BJ (cell line): Measurements from ENCODE around the gene HOXD13. TPM values are rescaled to one million over a fixed set of nuclear protein-coding genes. Genes with fewer than 3 reads are reported as not detected.

Experiments used
- CTCF ChIA-PET: fragments of 350-600 bp; formaldehyde crosslinking; extraction: SDS; loops from one replicate; lab custom pipeline; 2021; ENCODE audit warnings: antibody characterized with exemption, inconsistent platforms; lab: Yijun Ruan, JAX
- POLR2A ChIA-PET: fragments of 300-600 bp; sonication (Branson Sonifier 250); formaldehyde crosslinking; extraction: SDS; loops from one replicate; lab custom pipeline; 2021; ENCODE audit warnings: antibody characterized with exemption; lab: Charles Lee
- DNase-seq: peaks from one replicate; pipeline ENCODE4 v3.0.0-alpha.2; 2011; ENCODE audit warnings: low read depth
- H3K27me3 ChIP-seq: 2 replicates; pipeline ENCODE4 v1.6.0; 2011; ENCODE audit warnings: low read length; ENCODE audit not compliant: control insufficient read depth, insufficient read depth
- H3K36me3 ChIP-seq: 2 replicates; pipeline ENCODE4 v1.5.1; 2011; ENCODE audit warnings: low read length; ENCODE audit not compliant: control insufficient read depth, insufficient read depth
- H3K4me3 ChIP-seq: 2 replicates; pipeline ENCODE4 v1.5.1; 2011; ENCODE audit warnings: low read depth, mild to moderate bottlenecking, control low read depth, low read length
- polyA plus RNA-seq: library from polyadenylated mRNA; depleted of rRNA; stranded (reverse); fragments of >200 nt; gene quantifications from 2 replicates; pipeline ENCODE4 v1.2.3, GENCODE V29; 2011
- TF ChIP-seq, protein P1 (sequence below): IDR thresholded peaks from 2 replicates; pipeline ENCODE4 v1.5.1; 2011; ENCODE audit warnings: low read depth, mild to moderate bottlenecking, control low read depth, inconsistent platforms, low read length, moderate library complexity; ENCODE audit not compliant: insufficient read depth

HOXD13 gene
- polyA plus RNA-seq, 1 experiment = 0.43 TPM

DNA sequence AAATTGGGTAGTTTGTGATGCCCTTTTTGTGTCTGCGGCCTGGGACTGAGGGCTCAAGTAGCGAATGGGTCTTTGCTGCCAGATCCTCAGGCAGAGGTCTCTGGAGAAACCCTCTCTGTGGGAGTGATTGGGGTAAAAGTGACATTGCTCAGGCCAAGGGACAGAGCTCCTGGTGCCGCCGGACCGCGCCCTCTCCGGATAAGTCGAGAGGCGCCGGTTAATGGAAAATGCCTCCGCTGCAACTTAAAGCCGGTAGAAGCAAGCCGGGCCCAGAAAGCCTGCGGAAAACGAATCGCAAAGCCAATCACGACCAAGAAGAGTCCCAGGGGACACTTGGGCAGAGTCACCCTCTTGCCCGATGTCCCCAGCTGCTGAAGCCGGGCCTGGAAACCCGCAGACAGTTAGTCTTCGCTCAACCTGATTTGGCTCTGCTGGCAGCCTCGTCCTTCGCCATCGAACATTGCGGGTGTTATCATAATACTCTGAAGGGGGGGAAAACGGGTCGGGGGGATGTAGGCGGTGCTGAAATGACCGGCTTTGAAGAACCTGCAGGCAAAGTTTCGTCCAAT lies 6.7 kb downstream of the HOXD13 start:
- TF ChIP-seq, protein P1, sequence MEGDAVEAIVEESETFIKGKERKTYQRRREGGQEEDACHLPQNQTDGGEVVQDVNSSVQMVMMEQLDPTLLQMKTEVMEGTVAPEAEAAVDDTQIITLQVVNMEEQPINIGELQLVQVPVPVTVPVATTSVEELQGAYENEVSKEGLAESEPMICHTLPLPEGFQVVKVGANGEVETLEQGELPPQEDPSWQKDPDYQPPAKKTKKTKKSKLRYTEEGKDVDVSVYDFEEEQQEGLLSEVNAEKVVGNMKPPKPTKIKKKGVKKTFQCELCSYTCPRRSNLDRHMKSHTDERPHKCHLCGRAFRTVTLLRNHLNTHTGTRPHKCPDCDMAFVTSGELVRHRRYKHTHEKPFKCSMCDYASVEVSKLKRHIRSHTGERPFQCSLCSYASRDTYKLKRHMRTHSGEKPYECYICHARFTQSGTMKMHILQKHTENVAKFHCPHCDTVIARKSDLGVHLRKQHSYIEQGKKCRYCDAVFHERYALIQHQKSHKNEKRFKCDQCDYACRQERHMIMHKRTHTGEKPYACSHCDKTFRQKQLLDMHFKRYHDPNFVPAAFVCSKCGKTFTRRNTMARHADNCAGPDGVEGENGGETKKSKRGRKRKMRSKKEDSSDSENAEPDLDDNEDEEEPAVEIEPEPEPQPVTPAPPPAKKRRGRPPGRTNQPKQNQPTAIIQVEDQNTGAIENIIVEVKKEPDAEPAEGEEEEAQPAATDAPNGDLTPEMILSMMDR = no peak
- no peak overlapping the region for H3K4me3 ChIP-seq
- no peak for DNase-seq
- POLR2A ChIA-PET = no interaction called here
- peaks cover 20% of the 10 kb centered on the region for H3K27me3 ChIP-seq
- H3K36me3 ChIP-seq = no peaks in the 10 kb centered on the region
- CTCF ChIA-PET = interaction anchor here (4.6 kb wide), 2 partner anchors 733 to 848 kb away, joined by 39 to 43 read pairs; no protein-coding TSS in a partner anchor

DNA sequence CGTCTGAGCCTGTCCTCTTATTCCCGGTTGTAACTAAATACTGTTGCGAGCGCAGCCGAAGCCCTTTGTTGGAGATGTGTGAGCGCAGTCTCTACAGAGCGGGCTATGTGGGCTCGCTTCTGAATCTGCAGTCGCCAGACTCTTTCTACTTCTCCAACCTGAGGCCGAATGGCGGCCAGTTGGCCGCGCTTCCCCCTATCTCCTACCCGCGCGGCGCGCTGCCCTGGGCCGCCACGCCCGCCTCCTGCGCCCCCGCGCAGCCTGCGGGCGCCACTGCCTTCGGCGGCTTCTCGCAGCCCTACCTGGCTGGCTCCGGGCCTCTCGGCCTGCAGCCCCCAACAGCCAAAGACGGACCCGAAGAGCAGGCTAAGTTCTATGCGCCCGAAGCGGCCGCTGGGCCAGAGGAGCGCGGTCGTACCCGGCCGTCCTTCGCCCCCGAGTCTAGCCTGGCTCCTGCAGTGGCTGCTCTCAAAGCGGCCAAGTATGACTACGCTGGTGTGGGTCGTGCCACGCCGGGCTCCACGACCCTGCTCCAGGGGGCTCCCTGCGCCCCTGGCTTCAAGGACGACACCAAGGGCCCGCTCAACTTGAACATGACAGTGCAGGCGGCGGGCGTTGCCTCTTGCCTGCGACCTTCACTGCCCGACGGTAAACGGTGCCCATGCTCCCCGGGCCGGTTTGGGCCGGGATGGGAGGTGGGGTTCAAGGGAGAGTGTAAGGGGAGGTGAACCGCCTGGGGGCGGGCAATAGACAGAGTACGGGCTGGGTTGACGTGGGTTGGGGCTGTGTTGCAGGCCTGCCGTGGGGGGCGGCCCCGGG lies 7.4 kb downstream of the HOXD13 start, which contains the start of gene HOXD12:
Gene HOXD12 (plus strand): TSS at position 68 of the 819 bp plus-strand sequence. CDS start 7 bp downstream, at position 75.
- H3K4me3 ChIP-seq = no peak within 1 kb of the TSS
- POLR2A ChIA-PET = no interaction called here
- CTCF ChIA-PET = no interaction called here
- peaks cover 16% of the 10 kb centered on the region for H3K27me3 ChIP-seq
- TF ChIP-seq, protein P1 = no peak
- no peak for DNase-seq
- no peaks in the 10 kb centered on the region for H3K36me3 ChIP-seq

DNA sequence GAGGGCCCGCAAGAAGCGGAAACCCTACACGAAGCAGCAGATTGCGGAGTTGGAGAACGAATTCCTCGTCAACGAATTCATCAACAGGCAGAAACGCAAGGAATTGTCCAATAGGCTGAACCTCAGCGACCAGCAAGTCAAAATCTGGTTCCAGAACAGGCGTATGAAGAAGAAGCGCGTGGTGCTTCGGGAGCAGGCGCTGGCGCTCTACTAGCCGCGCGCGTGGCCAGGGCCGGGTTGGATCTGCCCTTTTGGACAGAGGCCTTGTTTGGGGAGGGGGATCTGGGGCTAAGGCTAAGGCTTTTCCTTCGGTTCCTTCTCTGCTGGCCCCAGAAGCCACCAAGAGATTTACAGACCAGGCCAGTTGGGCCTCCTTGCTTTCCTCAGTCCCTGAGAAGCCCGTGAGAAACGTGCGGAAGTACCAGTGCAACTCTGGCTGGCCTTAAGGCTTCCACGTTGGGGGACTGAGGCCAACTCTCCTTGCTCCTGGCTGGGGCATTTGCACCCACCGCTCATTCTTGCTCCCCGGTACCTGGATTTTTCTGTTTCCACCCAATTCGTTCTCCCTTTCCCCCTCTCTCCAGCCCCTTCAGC lies 8.1 kb downstream of the HOXD13 start:
- TF ChIP-seq, protein P1 = no peak
- ChIA-PET CTCF (interaction anchor here (1.1 to 1.4 kb wide), 2 partner anchors 40 to 411 kb away, joined by 3 to 4 read pairs; no protein-coding TSS in a partner anchor), POLR2A (no interaction called here)
- peaks cover 15% of the 10 kb centered on the region for H3K27me3 ChIP-seq
- H3K4me3 ChIP-seq = no peak overlapping the region
- no peaks in the 10 kb centered on the region for H3K36me3 ChIP-seq
- no peak for DNase-seq

DNA sequence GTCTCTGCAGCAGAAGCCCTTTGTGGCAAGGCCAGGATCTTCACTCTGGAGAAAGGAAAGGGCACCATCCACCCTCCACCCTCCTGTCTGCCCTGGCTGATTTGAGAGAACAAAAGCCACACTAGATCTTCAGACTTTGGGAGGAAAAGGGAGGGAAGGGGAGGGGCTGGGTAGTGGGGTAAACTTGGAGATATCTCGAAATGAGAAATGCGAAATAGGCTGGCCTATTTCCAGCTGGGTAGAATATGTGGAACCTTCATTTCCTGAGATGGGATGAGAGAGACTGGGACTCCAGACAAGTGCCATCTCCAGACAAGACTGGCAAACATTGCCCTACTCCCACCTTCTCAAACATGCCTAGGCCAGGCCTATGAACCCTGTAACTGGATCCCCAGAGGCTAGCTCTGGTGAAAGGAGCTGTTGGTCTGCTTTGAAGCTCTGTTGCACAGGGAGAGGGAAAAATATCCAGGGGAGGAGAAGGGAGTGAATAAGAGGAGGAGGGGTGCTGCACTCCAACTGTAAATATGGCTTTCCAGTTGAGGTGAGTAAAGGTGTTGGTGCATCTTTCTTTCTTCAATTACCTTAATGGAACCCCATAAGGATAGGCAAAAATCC lies 8.8 kb downstream of the HOXD13 start:
- ChIA-PET POLR2A (no interaction called here), CTCF (interaction anchor here (0.8 to 4.9 kb wide), 5 partner anchors 13 to 453 kb away, joined by 3 to 13 read pairs (median 4); no protein-coding TSS in a partner anchor)
- Histone ChIP-seq H3K27me3 (peaks cover 17% of the 10 kb centered on the region), H3K4me3 (no peak overlapping the region), H3K36me3 (no peaks in the 10 kb centered on the region)
- TF ChIP-seq, protein P1 = no peak
- DNase-seq = no peak
